GM23338 (cell line): ENCODE data around the gene KCNK1. TPM values are rescaled to one million over a fixed set of nuclear protein-coding genes. Genes with fewer than 3 reads are reported as not detected.

Source experiments
- ATAC-seq: fragments of 200-7000 bp; cut with Tn5 transposase; 3 replicates; pipeline ENCODE4 v1.9.1; 2020
- DNase-seq: peaks from one replicate; pipeline ENCODE4 v3.0.0-alpha.2; 2015; ENCODE audit warnings: low spot score
- H2AFZ ChIP-seq: fragments of 200-600 bp; sonication (generic); 2 replicates; pipeline ENCODE4 v1.8.0; 2016; ENCODE audit warnings: antibody characterized with exemption, mild to moderate bottlenecking, moderate library complexity
- H3F3A ChIP-seq: fragments of 200-600 bp; sonication (generic); replicated peaks from 2 replicates; pipeline ENCODE4 v1.8.0; 2017; ENCODE audit warnings: antibody characterized with exemption, mixed run types, low read depth
- H3K27ac ChIP-seq: fragments of 200-600 bp; sonication (generic); 2 replicates; pipeline ENCODE4 v1.6.1; 2016; ENCODE audit warnings: low read depth
- H3K27me3 ChIP-seq: fragments of 200-600 bp; sonication (generic); 2 replicates; pipeline ENCODE4 v1.8.0; 2016; ENCODE audit warnings: mild to moderate bottlenecking, mixed run types, moderate library complexity; ENCODE audit not compliant: insufficient read depth
- H3K36me3 ChIP-seq: fragments of 200-600 bp; sonication (generic); 2 replicates; pipeline ENCODE4 v1.8.0; 2016; ENCODE audit warnings: mild to moderate bottlenecking; ENCODE audit not compliant: insufficient read depth
- H3K4me1 ChIP-seq: fragments of 200-600 bp; sonication (generic); 2 replicates; pipeline ENCODE4 v1.8.0; 2016; ENCODE audit warnings: mild to moderate bottlenecking, moderate library complexity; ENCODE audit not compliant: insufficient read depth
- H3K4me2 ChIP-seq: fragments of 200-600 bp; sonication (generic); 2 replicates; pipeline ENCODE4 v1.7.1; 2017; ENCODE audit warnings: mixed run types
- H3K4me3 ChIP-seq: fragments of 200-600 bp; sonication (generic); 2 replicates; pipeline ENCODE4 v1.6.1; 2016; ENCODE audit warnings: mixed run types
- H3K79me2 ChIP-seq: fragments of 200-600 bp; sonication (generic); replicated peaks from 2 replicates; pipeline ENCODE4 v1.8.0; 2017; ENCODE audit warnings: mild to moderate bottlenecking; ENCODE audit not compliant: insufficient read depth
- H3K9me2 ChIP-seq: fragments of 200-600 bp; sonication (generic); 2 replicates; pipeline ENCODE4 v1.8.0; 2017; ENCODE audit not compliant: insufficient read depth
- H4K20me1 ChIP-seq: fragments of 200-600 bp; sonication (generic); replicated peaks from 2 replicates; pipeline ENCODE4 v1.8.0; 2017; ENCODE audit warnings: mild to moderate bottlenecking; ENCODE audit not compliant: insufficient read depth
- H3K27ac Mint-ChIP-seq: 2 replicates; pipeline ENCODE4 v1.8.0; 2020; ENCODE audit warnings: inconsistent platforms, mild to moderate bottlenecking, moderate library complexity, mixed read lengths
- H3K27me3 Mint-ChIP-seq: 3 replicates; pipeline ENCODE4 v1.8.0; 2022; ENCODE audit warnings: low read depth, mild to moderate bottlenecking, moderate library complexity, mixed read lengths, inconsistent platforms; ENCODE audit not compliant: insufficient read depth, poor library complexity
- H3K36me3 Mint-ChIP-seq: 3 replicates; pipeline ENCODE4 v1.8.0; 2021; ENCODE audit warnings: low read depth, mild to moderate bottlenecking, inconsistent platforms, moderate library complexity, mixed read lengths
- H3K4me1 Mint-ChIP-seq: 3 replicates; pipeline ENCODE4 v1.8.0; 2020; ENCODE audit warnings: mild to moderate bottlenecking, inconsistent platforms, mixed read lengths
- H3K4me3 Mint-ChIP-seq: 3 replicates; pipeline ENCODE4 v1.8.0; 2021; ENCODE audit warnings: moderate library complexity, mild to moderate bottlenecking, inconsistent platforms, mixed read lengths
- H3K9me3 Mint-ChIP-seq: 3 replicates; pipeline ENCODE4 v1.8.0; 2020; ENCODE audit warnings: moderate library complexity, mild to moderate bottlenecking, inconsistent platforms, mixed read lengths
- CREB1 ChIP-seq: fragments of 250-450 bp; sonication (Bioruptor Pico); IDR thresholded peaks from 2 replicates; pipeline ENCODE4 v1.5.0; 2020; ENCODE audit warnings: low read depth, mild to moderate bottlenecking, moderate library complexity
- CTCF ChIP-seq, 2 experiments: fragments of 200-600 bp in 1 of 2; sonication (generic) in 1 of 2; conservative IDR thresholded peaks; 2 replicates each; pipeline versions ENCODE4 v1.5.1 to v1.6.1; 2016 to 2017; ENCODE audit warnings: antibody characterized with exemption in 2 of 2, low read depth in 2 of 2, mild to moderate bottlenecking in 2 of 2, moderate library complexity in 1 of 2
- EZH2 ChIP-seq: fragments of 200-600 bp; sonication (generic); IDR thresholded peaks from one replicate; pipeline ENCODE4 v1.8.0; 2017; ENCODE audit warnings: antibody characterized with exemption, mild to moderate bottlenecking, low read depth; ENCODE audit not compliant: unreplicated experiment
- EZH2phosphoT487 ChIP-seq: fragments of 200-600 bp; sonication (generic); IDR thresholded peaks from one replicate; pipeline ENCODE4 v1.8.1; 2018; ENCODE audit warnings: antibody characterized with exemption; ENCODE audit not compliant: unreplicated experiment
- JUNB ChIP-seq: IDR thresholded peaks from one replicate; pipeline ENCODE4 v1.6.1; 2016; ENCODE audit warnings: antibody characterized with exemption; ENCODE audit not compliant: unreplicated experiment
- NANOG ChIP-seq: IDR thresholded peaks from 2 replicates; pipeline ENCODE4 v1.6.1; 2016; ENCODE audit warnings: antibody characterized with exemption, borderline replicate concordance
- POLR2AphosphoS5 ChIP-seq: IDR thresholded peaks from 2 replicates; pipeline ENCODE4 v1.6.1; 2016; ENCODE audit warnings: antibody characterized with exemption, low read depth
- STAT1 ChIP-seq: IDR thresholded peaks from one replicate; pipeline ENCODE4 v1.6.1; 2016; ENCODE audit warnings: antibody characterized with exemption; ENCODE audit not compliant: unreplicated experiment
- ZNF114 ChIP-seq: fragments of 250-450 bp; sonication (Bioruptor Pico); IDR thresholded peaks from 2 replicates; pipeline ENCODE4 v1.5.0; 2020; ENCODE audit warnings: mild to moderate bottlenecking, moderate library complexity
- ZNF331 ChIP-seq: fragments of 250-450 bp; sonication (Bioruptor Pico); IDR thresholded peaks from 2 replicates; pipeline ENCODE4 v1.5.0; 2020; ENCODE audit warnings: low read depth, mild to moderate bottlenecking, moderate library complexity
- ZNF462 ChIP-seq: fragments of 250-450 bp; sonication (Bioruptor Pico); IDR thresholded peaks from 2 replicates; pipeline ENCODE4 v1.5.0; 2020; ENCODE audit warnings: mild to moderate bottlenecking, moderate library complexity
- polyA plus RNA-seq: library from polyadenylated mRNA; unstranded; fragments of >200 nt; fragmentation: Nextera tagmentation; extraction: Ambion mirVana; gene quantifications from 2 replicates; pipeline ENCODE4 v1.2.1, GENCODE V29; 2016
- total RNA-seq: library from RNA; depleted of rRNA; stranded (reverse); fragments of >200 nt; shearing (Covaris generic); gene quantifications from 2 replicates; pipeline ENCODE4 v1.2.3, GENCODE V29; 2014
- TF ChIP-seq, protein P1 (sequence below): IDR thresholded peaks from 2 replicates; pipeline ENCODE4 v1.6.1; 2016; ENCODE audit warnings: antibody characterized with exemption

The KCNK1 gene
- total and polyA plus RNA-seq, 2 experiments from 2014 or later: 10.1 to 12.7 TPM

DNA sequence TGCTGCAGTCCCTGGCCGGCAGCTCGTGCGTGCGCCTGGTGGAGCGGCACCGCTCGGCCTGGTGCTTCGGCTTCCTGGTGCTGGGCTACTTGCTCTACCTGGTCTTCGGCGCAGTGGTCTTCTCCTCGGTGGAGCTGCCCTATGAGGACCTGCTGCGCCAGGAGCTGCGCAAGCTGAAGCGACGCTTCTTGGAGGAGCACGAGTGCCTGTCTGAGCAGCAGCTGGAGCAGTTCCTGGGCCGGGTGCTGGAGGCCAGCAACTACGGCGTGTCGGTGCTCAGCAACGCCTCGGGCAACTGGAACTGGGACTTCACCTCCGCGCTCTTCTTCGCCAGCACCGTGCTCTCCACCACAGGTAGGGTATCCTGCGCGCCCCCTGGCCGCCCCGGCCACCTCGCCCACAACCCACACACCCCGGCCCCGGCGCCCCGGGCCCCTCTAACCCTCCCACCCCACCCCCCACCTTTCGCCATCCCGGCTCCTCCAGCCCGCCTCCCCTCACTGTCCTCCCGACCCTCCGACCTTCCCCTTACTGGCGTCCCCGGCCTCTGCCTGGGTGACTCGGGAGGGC lies 352 bp downstream of the KCNK1 start:
- ATAC-seq (peak; percentile 52), DNase-seq (peak; percentile 65)
- H3F3A ChIP-seq: peaks cover 8% of the 10 kb centered on the region; the same call in 1 of the 2 replicates
- peaks cover 34% of the 10 kb centered on the region for H3K79me2 ChIP-seq
- Mint-ChIP-seq H3K9me3 (no peaks in the 10 kb centered on the region), H3K4me1 (peaks cover 25% of the 10 kb centered on the region), H3K27ac (peak overlapping the region; percentile 57; the same call in 1 of the 2 replicates), H3K4me3 (peak overlapping the region; percentile 86), H3K27me3 (peaks cover 12% of the 10 kb centered on the region), H3K36me3 (peaks cover 16% of the 10 kb centered on the region)
- TF ChIP-seq POLR2AphosphoS5: no peak
- TF ChIP-seq ZNF462: no peak
- no peak for TF ChIP-seq ZNF114
- TF ChIP-seq JUNB: no peak
- TF ChIP-seq NANOG: no peak
- TF ChIP-seq, protein P1, sequence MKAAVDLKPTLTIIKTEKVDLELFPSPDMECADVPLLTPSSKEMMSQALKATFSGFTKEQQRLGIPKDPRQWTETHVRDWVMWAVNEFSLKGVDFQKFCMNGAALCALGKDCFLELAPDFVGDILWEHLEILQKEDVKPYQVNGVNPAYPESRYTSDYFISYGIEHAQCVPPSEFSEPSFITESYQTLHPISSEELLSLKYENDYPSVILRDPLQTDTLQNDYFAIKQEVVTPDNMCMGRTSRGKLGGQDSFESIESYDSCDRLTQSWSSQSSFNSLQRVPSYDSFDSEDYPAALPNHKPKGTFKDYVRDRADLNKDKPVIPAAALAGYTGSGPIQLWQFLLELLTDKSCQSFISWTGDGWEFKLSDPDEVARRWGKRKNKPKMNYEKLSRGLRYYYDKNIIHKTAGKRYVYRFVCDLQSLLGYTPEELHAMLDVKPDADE: no peak
- no peak for TF ChIP-seq EZH2phosphoT487
- no peak for TF ChIP-seq STAT1
- TF ChIP-seq CREB1 (CRISPR knock-in tag): no peak
- TF ChIP-seq ZNF331 (CRISPR knock-in tag): no peak
- no peak for TF ChIP-seq EZH2
- TF ChIP-seq CTCF (conservative IDR thresholded peaks at IDR 0.05; ENCODE audit: low read depth in 2 of 2): no peak
- H3K4me1 ChIP-seq: peaks cover 19% of the 10 kb centered on the region
- peak overlapping the region; percentile 97 for H3K4me2 ChIP-seq
- H3K27me3 ChIP-seq: peaks cover 47% of the 10 kb centered on the region
- H4K20me1 ChIP-seq: peaks cover 7% of the 10 kb centered on the region; the same call in 1 of the 2 replicates
- no peaks in the 10 kb centered on the region for H3K9me2 ChIP-seq
- H3K4me3 ChIP-seq: peak overlapping the region; percentile 96
- H2AFZ ChIP-seq: peak overlapping the region; percentile 74
- H3K36me3 ChIP-seq: no peaks in the 10 kb centered on the region
- H3K27ac ChIP-seq: no peak overlapping the region
